Esophagus muscularis mucosa (tissue), 4 donors: ENCODE measurements around the gene SERPINB6. TPM values are rescaled to one million over a fixed set of nuclear protein-coding genes. Genes with fewer than 3 reads are reported as not detected.
"Not testable (repeated sequence)": the region's sequence is repeated elsewhere in the genome, so short reads cannot be mapped to it uniquely, and the experiment has no call there.

Experiments
- DNase-seq: peaks from one replicate; pipeline ENCODE4 v3.0.0-alpha.2; 2017; ENCODE audit errors: extremely low spot score
- H3K27ac ChIP-seq, 4 donors: fragments of 200-600 bp; sonication (generic); replicated peaks in 1 of 4; 1 replicate in 3 of 4; 2 replicates in 1 of 4; pipeline ENCODE4 v1.5.1; 2016 to 2019; ENCODE audit warnings: mild to moderate bottlenecking in 1 of 4
- H3K27me3 ChIP-seq, 4 donors: fragments of 200-600 bp; sonication (generic); one replicate each; pipeline versions ENCODE4 v1.5.1 to v1.6.0; 2016 to 2019
- H3K36me3 ChIP-seq, 4 donors: fragments of 200-600 bp; sonication (generic); one replicate each; pipeline ENCODE4 v1.5.1; 2016 to 2019
- H3K4me1 ChIP-seq, 4 donors: fragments of 200-600 bp; sonication (generic); one replicate each; pipeline ENCODE4 v1.5.1; 2016 to 2019
- H3K4me3 ChIP-seq, 4 donors: fragments of 200-600 bp; sonication (generic); 1 replicate in 2 of 4; 2 replicates in 2 of 4; pipeline ENCODE4 v1.5.1; 2016 to 2019; ENCODE audit warnings: mild to moderate bottlenecking in 4 of 4, moderate library complexity in 1 of 4
- H3K9me3 ChIP-seq, 4 donors: fragments of 200-600 bp; sonication (generic); 1 replicate in 3 of 4; 2 replicates in 1 of 4; pipeline ENCODE4 v1.5.1; 2016 to 2019
- EP300 ChIP-seq: sonication (generic); formaldehyde crosslinking; IDR thresholded peaks from one replicate; pipeline ENCODE4 v1.6.1; 2017; ENCODE audit warnings: antibody characterized with exemption
- POLR2A ChIP-seq: fragments of 450-650 bp; IDR thresholded peaks from one replicate; pipeline ENCODE4 v1.6.1; 2017; ENCODE audit warnings: antibody characterized with exemption, moderate library complexity, mild to moderate bottlenecking, low read depth
- POLR2AphosphoS5 ChIP-seq, 2 donors: sonication (generic); formaldehyde crosslinking; IDR thresholded peaks; one replicate each; pipeline ENCODE4 v1.6.1; 2017; ENCODE audit warnings: antibody characterized with exemption in 2 of 2
- WGBS: methylation state at CpG from one replicate; pipeline ENCODE4 v1.1.5; 2018; 5-methylcytosine and 5-hydroxymethylcytosine counted together
- intact Hi-C: fragments of 100-400 bp; cut with DNase I; formaldehyde crosslinking; loops from one replicate; pipeline ENCODE4 v1.15.1; 2023
- total RNA-seq, 4 donors: library from RNA; depleted of rRNA; stranded (reverse); fragments of >200 nt; gene quantifications; one replicate each; pipeline versions ENCODE4 v1.1.0 to v1.2.1, GENCODE V29; 2016
- TF ChIP-seq, protein P1 (sequence below), 3 experiments: fragments of 200-600 bp in 2 of 3; fragments of 450-650 bp in 1 of 3; sonication (generic) in 2 of 3; IDR thresholded peaks; one replicate each; pipeline ENCODE4 v1.5.1; 2017 to 2019; ENCODE audit warnings: antibody characterized with exemption in 3 of 3, mild to moderate bottlenecking in 2 of 3, moderate library complexity in 1 of 3

The SERPINB6 gene
- total RNA-seq, 4 donors from 2014 or later: 114 to 125 (median 124) TPM

DNA sequence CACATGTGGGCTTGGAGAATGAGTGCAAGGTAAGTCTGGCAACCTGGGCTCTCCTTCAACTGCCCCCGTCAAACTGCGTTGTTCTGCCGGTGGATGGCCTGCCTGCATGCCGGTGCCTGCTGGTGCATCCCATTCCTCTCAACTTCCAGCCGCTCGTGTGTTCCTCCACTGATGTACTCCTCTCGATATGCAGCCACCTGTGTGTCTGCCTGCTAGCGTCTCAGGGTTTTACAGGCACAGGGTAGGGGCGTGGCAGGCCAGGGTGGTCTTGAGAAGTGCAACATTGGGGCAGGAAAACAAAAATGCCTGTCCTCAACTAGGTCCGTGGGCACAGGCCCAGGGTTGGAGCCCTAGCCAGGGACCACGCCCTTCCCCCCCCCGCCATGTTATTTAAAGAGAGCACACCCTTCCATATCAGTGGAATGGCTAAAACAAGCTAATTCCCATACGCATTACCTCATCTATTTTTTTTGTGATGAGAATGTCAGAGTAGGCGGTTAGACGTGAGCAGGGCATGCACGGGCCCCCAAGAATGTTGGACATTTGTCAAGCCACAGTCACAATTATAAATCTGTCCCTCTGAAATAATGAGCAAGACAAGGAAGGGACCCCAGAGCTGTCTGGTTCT is 33.2 kb downstream of the SERPINB6 start:
- WGBS: 66% methylated on average over 7 of the region's 16 CpGs
- DNase-seq: no peak
- no peaks in the 10 kb centered on the region for H3K27me3 ChIP-seq
- H3K4me3 ChIP-seq: no peak overlapping the region
- H3K9me3 ChIP-seq: no peaks in the 10 kb centered on the region
- H3K27ac ChIP-seq: no peak overlapping the region
- intact Hi-C loops: no loop called here
- H3K4me1 ChIP-seq: peaks cover 6 to 19% (median 8%) of the 10 kb centered on the region in 4 donors
- no peaks in the 10 kb centered on the region for H3K36me3 ChIP-seq
- no peak for TF ChIP-seq POLR2AphosphoS5 (IDR thresholded peaks at IDR 0.05)
- TF ChIP-seq POLR2A: no peak
- no peak for TF ChIP-seq EP300
- TF ChIP-seq, protein P1, sequence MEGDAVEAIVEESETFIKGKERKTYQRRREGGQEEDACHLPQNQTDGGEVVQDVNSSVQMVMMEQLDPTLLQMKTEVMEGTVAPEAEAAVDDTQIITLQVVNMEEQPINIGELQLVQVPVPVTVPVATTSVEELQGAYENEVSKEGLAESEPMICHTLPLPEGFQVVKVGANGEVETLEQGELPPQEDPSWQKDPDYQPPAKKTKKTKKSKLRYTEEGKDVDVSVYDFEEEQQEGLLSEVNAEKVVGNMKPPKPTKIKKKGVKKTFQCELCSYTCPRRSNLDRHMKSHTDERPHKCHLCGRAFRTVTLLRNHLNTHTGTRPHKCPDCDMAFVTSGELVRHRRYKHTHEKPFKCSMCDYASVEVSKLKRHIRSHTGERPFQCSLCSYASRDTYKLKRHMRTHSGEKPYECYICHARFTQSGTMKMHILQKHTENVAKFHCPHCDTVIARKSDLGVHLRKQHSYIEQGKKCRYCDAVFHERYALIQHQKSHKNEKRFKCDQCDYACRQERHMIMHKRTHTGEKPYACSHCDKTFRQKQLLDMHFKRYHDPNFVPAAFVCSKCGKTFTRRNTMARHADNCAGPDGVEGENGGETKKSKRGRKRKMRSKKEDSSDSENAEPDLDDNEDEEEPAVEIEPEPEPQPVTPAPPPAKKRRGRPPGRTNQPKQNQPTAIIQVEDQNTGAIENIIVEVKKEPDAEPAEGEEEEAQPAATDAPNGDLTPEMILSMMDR (IDR thresholded peaks at IDR 0.05): no peak

DNA sequence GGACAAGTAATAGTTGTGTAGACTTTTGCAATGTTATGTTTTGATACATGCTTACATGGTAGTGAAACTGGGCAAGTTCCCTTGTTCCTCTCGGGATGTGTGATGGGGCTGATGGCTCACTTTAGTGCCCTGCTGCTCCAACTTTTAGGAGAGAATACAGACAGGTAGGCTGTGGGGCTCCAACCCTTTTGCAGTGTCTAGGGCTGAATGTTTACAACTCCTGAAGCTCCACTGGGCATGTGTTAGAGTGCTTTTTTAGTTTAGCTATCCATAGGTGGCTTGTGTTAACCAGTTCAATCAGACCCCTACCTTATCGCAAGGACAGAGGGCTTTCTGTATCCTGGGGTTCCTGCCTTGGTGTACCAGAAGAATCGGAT is 33.8 kb downstream of the SERPINB6 start:
- 90% methylated on average over 1 of the region's 3 CpGs for WGBS
- intact Hi-C loops: no loop called here

DNA sequence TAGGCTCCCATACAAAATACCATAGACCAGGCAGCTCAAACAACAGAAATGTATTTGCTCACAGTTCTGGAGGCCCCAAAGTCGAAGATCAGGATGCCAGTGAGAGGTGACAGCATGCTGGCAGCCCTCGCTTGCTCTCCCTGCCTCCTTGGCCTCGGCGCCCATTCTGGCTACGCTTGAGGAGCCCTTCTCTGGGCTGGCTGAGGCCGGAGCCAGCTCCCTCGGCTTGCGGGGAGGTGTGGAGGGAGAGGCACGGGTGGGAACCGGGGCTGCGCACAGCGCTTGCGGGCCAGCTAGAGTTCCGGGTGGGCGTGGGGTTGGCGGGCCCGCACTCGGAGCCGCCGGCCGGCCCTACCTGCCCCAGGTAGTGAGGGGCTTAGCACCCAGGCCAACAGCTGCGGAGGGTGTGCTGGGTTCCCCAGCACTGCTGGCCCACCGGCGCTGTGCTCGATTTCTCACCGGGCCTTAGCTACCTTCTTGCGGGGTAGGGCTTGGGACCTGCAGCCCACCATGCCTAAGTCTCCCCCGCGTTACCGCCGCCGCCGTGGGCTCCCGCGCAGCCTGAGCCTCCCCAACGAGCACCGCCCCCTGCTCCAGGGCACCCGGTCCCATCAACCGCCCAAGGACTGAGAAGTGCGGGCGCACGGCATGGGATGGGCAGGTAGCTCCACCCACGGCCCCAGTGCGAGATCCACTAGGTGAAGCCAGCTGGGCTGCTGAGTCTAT is 35.6 kb downstream of the SERPINB6 start:
- intact Hi-C loops: no loop called here
- DNase-seq: no peak

More for the DNA sequence above, 33.8 kb downstream of the SERPINB6 start:
- TF ChIP-seq, protein P1 (IDR thresholded peaks at IDR 0.05): no peak
- TF ChIP-seq POLR2AphosphoS5 (IDR thresholded peaks at IDR 0.05) (no peak), EP300 (no peak), POLR2A (no peak)
- H3K27ac ChIP-seq: no peak overlapping the region
- H3K36me3 ChIP-seq: no peaks in the 10 kb centered on the region
- H3K27me3 ChIP-seq: no peaks in the 10 kb centered on the region
- H3K4me3 ChIP-seq: no peak overlapping the region
- no peak for DNase-seq
- no peaks in the 10 kb centered on the region for H3K9me3 ChIP-seq
- H3K4me1 ChIP-seq: peaks cover 2 to 14% (median 3%) of the 10 kb centered on the region in 4 donors

DNA sequence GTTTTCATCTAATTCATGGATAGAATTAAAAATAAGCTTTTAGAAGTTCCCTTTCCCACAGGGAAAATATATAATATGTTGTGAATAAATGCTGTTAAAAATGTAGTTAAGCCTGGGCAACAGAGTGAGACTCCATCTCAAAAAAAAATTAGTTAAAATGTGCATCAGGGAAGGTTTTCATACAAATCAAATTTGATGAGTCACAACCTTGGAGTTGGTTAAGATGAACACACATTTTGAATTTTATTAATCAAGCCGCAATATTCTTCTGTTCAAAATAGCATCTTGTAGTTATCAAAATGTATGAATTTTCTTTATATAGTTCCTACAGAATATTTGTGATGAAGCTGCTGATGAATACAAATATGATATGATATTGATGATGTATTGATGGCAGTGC is 37.3 kb downstream of the SERPINB6 start:
- H3K27ac ChIP-seq: no peak overlapping the region
- no peak for TF ChIP-seq POLR2A
- no peak for TF ChIP-seq EP300
- TF ChIP-seq, protein P1 (IDR thresholded peaks at IDR 0.05): no peak
- TF ChIP-seq POLR2AphosphoS5 (IDR thresholded peaks at IDR 0.05): no peak
- intact Hi-C loops: loop anchor here (5.0 kb wide), 1 partner anchor 142 kb away; no protein-coding TSS in a partner anchor
- DNase-seq: no peak
- no peaks in the 10 kb centered on the region for H3K36me3 ChIP-seq
- no peak overlapping the region for H3K4me3 ChIP-seq
- 97% methylated on average over 1 of the region's 1 CpG for WGBS
- H3K4me1 ChIP-seq: peaks cover 8 to 14% (median 9%) of the 10 kb centered on the region in 4 donors
- H3K27me3 ChIP-seq: no peaks in the 10 kb centered on the region
- no peaks in the 10 kb centered on the region for H3K9me3 ChIP-seq

More for the DNA sequence above, 35.6 kb downstream of the SERPINB6 start:
- no peaks in the 10 kb centered on the region for H3K36me3 ChIP-seq
- TF ChIP-seq POLR2A: no peak
- TF ChIP-seq POLR2AphosphoS5 (IDR thresholded peaks at IDR 0.05): no peak
- TF ChIP-seq, protein P1 (IDR thresholded peaks at IDR 0.05): no peak
- no peak for TF ChIP-seq EP300
- H3K4me1 ChIP-seq: peaks cover 8 to 14% (median 9%) of the 10 kb centered on the region in 4 donors
- no peak overlapping the region for H3K27ac ChIP-seq
- no peak overlapping the region for H3K4me3 ChIP-seq
- no peaks in the 10 kb centered on the region for H3K27me3 ChIP-seq
- WGBS: 92% methylated on average over 21 of the region's 44 CpGs
- no peaks in the 10 kb centered on the region for H3K9me3 ChIP-seq

DNA sequence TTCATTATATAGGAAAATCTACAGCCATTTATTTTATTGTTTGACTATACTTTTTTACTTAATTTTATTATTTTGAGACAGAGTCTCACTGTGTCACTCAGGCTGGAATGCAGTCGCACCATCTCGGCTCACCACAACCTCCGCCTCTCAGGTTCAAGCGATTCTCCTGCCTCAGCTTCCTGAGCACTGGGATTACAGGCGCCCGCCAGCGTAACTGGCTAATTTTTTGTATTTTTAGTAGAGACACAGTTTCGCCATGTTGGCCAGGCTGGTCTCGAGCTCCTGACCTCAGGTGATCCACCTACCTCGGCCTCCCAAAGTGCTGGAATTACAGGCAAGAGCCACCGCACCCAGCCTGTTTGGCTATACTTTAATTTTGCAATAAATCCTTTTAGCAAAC is 38.5 kb downstream of the SERPINB6 start:
- H3K36me3 ChIP-seq, H3K4me3 ChIP-seq, H3K9me3 ChIP-seq, H3K27ac ChIP-seq, H3K4me1 ChIP-seq, H3K27me3 ChIP-seq, DNase-seq: not testable (repeated sequence)
- WGBS: 82% methylated on average over 11 of the region's 11 CpGs
- intact Hi-C loops: loop anchor here (2.0 to 5.0 kb wide), 2 partner anchors 86 to 141 kb away; no protein-coding TSS in a partner anchor
